Hepatocyte (in vitro differentiated cells): ENCODE data around the gene ANKRD10. TPM values are rescaled to one million over a fixed set of nuclear protein-coding genes. Genes with fewer than 3 reads are reported as not detected.

ENCODE experiments used
- DNase-seq: peaks from one replicate; pipeline ENCODE4 v3.0.0-alpha.2; 2016; ENCODE audit warnings: low spot score
- H2AFZ ChIP-seq: fragments of 200-600 bp; sonication (generic); 2 replicates; pipeline ENCODE4 v1.6.0; 2016; ENCODE audit warnings: antibody characterized with exemption, mild to moderate bottlenecking
- H3K27ac ChIP-seq: fragments of 200-600 bp; sonication (generic); 2 replicates; pipeline ENCODE4 v1.5.1; 2016; ENCODE audit warnings: mild to moderate bottlenecking
- H3K27me3 ChIP-seq: fragments of 200-600 bp; sonication (generic); 2 replicates; pipeline ENCODE4 v1.6.1; 2016
- H3K36me3 ChIP-seq: fragments of 200-600 bp; sonication (generic); replicated peaks from 2 replicates; pipeline ENCODE4 v1.5.1; 2016; ENCODE audit warnings: low read depth; ENCODE audit not compliant: insufficient read depth
- H3K4me1 ChIP-seq: fragments of 200-600 bp; sonication (generic); 2 replicates; pipeline ENCODE4 v1.5.1; 2016; ENCODE audit warnings: mild to moderate bottlenecking, moderate library complexity; ENCODE audit not compliant: insufficient read depth
- H3K4me2 ChIP-seq: fragments of 200-600 bp; sonication (generic); 2 replicates; pipeline ENCODE4 v1.6.0; 2016
- H3K4me3 ChIP-seq: fragments of 200-600 bp; sonication (generic); 2 replicates; pipeline ENCODE4 v1.5.1; 2016; ENCODE audit warnings: mild to moderate bottlenecking
- H3K79me2 ChIP-seq: fragments of 200-600 bp; sonication (generic); 2 replicates; pipeline ENCODE4 v1.6.0; 2017; ENCODE audit warnings: mild to moderate bottlenecking
- H3K9me2 ChIP-seq: fragments of 200-600 bp; sonication (generic); replicated peaks from 2 replicates; pipeline ENCODE4 v1.6.0; 2017; ENCODE audit warnings: mild to moderate bottlenecking; ENCODE audit not compliant: insufficient read depth
- H3K9me3 ChIP-seq: fragments of 200-600 bp; sonication (generic); 2 replicates; pipeline ENCODE4 v1.5.1; 2016; ENCODE audit warnings: low read depth, mild to moderate bottlenecking
- H4K20me1 ChIP-seq: fragments of 200-600 bp; sonication (generic); 2 replicates; pipeline ENCODE4 v1.6.0; 2016; ENCODE audit warnings: mild to moderate bottlenecking; ENCODE audit not compliant: insufficient read depth, poor library complexity, severe bottlenecking
- EZH2 ChIP-seq: fragments of 200-600 bp; sonication (generic); IDR thresholded peaks from 2 replicates; pipeline ENCODE4 v1.6.1; 2016; ENCODE audit warnings: antibody characterized with exemption, mild to moderate bottlenecking, borderline replicate concordance
- EZH2phosphoT487 ChIP-seq: fragments of 200-600 bp; sonication (generic); IDR thresholded peaks from one replicate; pipeline ENCODE4 v1.6.1; 2018; ENCODE audit warnings: antibody characterized with exemption, mild to moderate bottlenecking, low read depth, moderate library complexity; ENCODE audit not compliant: unreplicated experiment, severe bottlenecking
- WGBS: methylation state at CpG from one replicate; pipeline ENCODE4 v1.1.6; 2016; ENCODE audit warnings: low lambda C conversion rate; ENCODE audit errors: missing lambda C conversion rate; 5-methylcytosine and 5-hydroxymethylcytosine counted together
- polyA plus RNA-seq: library from polyadenylated mRNA; unstranded; fragments of >200 nt; fragmentation: Nextera tagmentation; extraction: Ambion mirVana; gene quantifications from 2 replicates; pipeline ENCODE4 v1.2.1, GENCODE V29; 2016
- total RNA-seq: library from RNA; depleted of rRNA; stranded (reverse); fragments of >200 nt; gene quantifications from 2 replicates; pipeline ENCODE4 v1.2.3, GENCODE V29; 2014
- TF ChIP-seq, protein P1 (sequence below): fragments of 200-600 bp; sonication (generic); IDR thresholded peaks from 2 replicates; pipeline ENCODE4 v1.5.1; 2016; ENCODE audit warnings: antibody characterized with exemption, mild to moderate bottlenecking; ENCODE audit not compliant: poor library complexity

The ANKRD10 gene
- total and polyA plus RNA-seq, 2 experiments from 2014 or later, result 104 to 143 TPM

GRCh38 chr13:110910013-110910890 is 4.6 kb downstream of the ANKRD10 start:
- Histone ChIP-seq H3K27ac (no peak overlapping the region), H4K20me1 (peaks cover 84% of the 10 kb centered on the region), H3K9me3 (no peaks in the 10 kb centered on the region), H2AFZ (no peak overlapping the region), H3K9me2 (no peaks in the 10 kb centered on the region), H3K4me1 (peaks cover 35% of the 10 kb centered on the region), H3K4me2 (no peak overlapping the region), H3K27me3 (no peaks in the 10 kb centered on the region), H3K4me3 (no peak overlapping the region), H3K36me3 (no peaks in the 10 kb centered on the region), H3K79me2 (peaks cover 86% of the 10 kb centered on the region)
- WGBS, result 85% methylated on average over 14 of the region's 14 CpGs
- no peak for DNase-seq
- TF ChIP-seq, protein P1, sequence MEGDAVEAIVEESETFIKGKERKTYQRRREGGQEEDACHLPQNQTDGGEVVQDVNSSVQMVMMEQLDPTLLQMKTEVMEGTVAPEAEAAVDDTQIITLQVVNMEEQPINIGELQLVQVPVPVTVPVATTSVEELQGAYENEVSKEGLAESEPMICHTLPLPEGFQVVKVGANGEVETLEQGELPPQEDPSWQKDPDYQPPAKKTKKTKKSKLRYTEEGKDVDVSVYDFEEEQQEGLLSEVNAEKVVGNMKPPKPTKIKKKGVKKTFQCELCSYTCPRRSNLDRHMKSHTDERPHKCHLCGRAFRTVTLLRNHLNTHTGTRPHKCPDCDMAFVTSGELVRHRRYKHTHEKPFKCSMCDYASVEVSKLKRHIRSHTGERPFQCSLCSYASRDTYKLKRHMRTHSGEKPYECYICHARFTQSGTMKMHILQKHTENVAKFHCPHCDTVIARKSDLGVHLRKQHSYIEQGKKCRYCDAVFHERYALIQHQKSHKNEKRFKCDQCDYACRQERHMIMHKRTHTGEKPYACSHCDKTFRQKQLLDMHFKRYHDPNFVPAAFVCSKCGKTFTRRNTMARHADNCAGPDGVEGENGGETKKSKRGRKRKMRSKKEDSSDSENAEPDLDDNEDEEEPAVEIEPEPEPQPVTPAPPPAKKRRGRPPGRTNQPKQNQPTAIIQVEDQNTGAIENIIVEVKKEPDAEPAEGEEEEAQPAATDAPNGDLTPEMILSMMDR, result no peak

DNA sequence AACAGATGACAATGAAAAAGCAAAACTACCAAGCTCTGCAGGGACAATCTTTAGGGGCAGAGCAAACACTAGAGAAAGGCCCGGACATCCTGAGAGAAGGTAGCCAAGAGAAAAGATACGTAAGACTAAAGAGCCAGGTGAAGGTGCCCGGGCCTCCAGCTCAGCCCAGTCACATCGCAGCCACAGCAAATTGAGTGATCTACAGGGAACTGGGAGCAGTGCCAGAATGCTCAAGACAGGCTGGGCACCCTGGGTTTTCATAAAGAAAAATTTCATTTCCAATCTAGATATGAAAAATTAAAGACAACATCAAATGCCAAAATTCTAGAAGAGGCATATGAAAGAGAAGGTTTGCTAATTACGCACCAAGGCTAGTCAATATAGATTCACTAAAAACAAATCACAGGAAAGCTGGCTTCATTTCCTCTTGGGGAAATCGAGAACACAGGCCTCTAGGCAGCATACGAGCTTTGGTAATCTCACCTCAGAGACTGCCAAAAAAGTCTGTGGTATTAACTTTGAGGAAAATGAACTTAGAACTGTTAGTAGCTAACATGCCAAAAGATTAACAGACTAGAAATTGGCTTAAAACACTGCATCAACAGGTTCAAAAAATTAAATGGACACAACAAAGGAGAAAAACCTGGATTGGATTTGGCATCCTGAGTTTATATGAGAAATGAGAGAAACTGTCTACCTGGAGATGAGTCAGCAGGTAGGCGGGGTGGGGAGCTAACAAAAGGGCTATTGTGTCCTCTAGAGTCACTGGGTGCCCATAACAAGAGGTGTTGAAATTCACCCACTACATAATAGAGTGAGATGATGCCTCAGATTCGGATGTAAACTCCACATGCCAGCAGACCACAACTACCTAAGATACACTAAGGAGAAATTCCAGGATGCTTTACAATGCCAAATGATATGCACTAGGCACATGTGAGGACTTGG is 6.6 kb downstream of the ANKRD10 start:
- no peaks in the 10 kb centered on the region for H3K9me2 ChIP-seq
- peaks cover 7% of the 10 kb centered on the region for H3K36me3 ChIP-seq
- no peak overlapping the region for H2AFZ ChIP-seq
- 76% methylated on average over 9 of the region's 9 CpGs for WGBS
- H3K4me2 ChIP-seq, result peak overlapping the region; percentile 12
- H3K4me1 ChIP-seq, result peaks cover 35% of the 10 kb centered on the region
- H3K79me2 ChIP-seq, result peaks cover 96% of the 10 kb centered on the region
- no peaks in the 10 kb centered on the region for H3K27me3 ChIP-seq
- no peaks in the 10 kb centered on the region for H3K9me3 ChIP-seq
- peak overlapping the region; percentile 71 for H3K27ac ChIP-seq
- H3K4me3 ChIP-seq, result no peak overlapping the region
- TF ChIP-seq, protein P1, result no peak
- TF ChIP-seq EZH2, result no peak
- TF ChIP-seq EZH2phosphoT487, result no peak
- peak; percentile 59 for DNase-seq
- peaks cover 91% of the 10 kb centered on the region for H4K20me1 ChIP-seq

DNA sequence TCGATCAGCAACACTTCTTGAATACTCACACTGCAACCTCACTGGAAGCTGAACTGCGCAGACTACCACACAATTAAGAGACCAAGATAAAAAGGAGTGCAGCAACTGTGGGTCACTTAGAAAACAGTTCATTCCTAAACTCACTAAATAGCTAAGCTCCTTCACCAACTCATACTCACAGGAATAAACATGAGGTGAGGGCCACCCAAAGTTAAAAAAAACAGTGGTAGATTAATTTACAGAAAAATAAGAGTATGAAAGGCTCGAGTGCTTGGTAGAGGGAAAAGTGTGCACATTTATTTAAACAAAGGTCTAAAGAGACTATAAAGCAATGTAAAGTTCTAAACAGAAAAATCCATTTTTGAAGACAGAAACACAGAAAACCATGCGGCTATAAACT is 7.6 kb downstream of the ANKRD10 start:
- Histone ChIP-seq H3K36me3 (peaks cover 7% of the 10 kb centered on the region), H3K9me2 (no peaks in the 10 kb centered on the region), H4K20me1 (peaks cover 88% of the 10 kb centered on the region), H3K79me2 (peaks cover 96% of the 10 kb centered on the region), H3K27ac (no peak overlapping the region), H2AFZ (no peak overlapping the region), H3K4me1 (peaks cover 32% of the 10 kb centered on the region), H3K4me2 (no peak overlapping the region), H3K4me3 (no peak overlapping the region), H3K9me3 (no peaks in the 10 kb centered on the region), H3K27me3 (no peaks in the 10 kb centered on the region)
- no peak for TF ChIP-seq EZH2
- TF ChIP-seq, protein P1, result no peak
- no peak for TF ChIP-seq EZH2phosphoT487
- 95% methylated on average over 3 of the region's 4 CpGs for WGBS
- no peak for DNase-seq
